Natural killer cell treated with Interleukin-12 subunit alpha and Interleukin-12 subunit beta and Interleukin-15 and Interleukin-18, amount 100 ng/mL, for 72 hours (primary cell): ENCODE data around the gene ANKRD13C. TPM values are rescaled to one million over a fixed set of nuclear protein-coding genes. Genes with fewer than 3 reads are reported as not detected.
"Not testable (repeated sequence)": the region's sequence is repeated elsewhere in the genome, so short reads cannot be mapped to it uniquely, and the experiment has no call there.

Experiments
- ATAC-seq, 2 donors: fragments of 150-1000 bp; cut with Tn5 transposase in 1 of 2; sonication (Bioruptor Pico), chemical (Tn5 transposase) in 1 of 2; 2 replicates each; pipeline ENCODE4 v1.10.0; 2021
- DNase-seq: peaks from one replicate; pipeline ENCODE4 v3.0.0; 2022; ENCODE audit warnings: low spot score
- H3K27ac Mint-ChIP-seq, 2 donors: 1 replicate in 1 of 2; 2 replicates in 1 of 2; pipeline ENCODE4 v1.8.0; 2022; ENCODE audit warnings: mixed read lengths in 2 of 2, mild to moderate bottlenecking in 1 of 2, moderate library complexity in 1 of 2
- H3K27me3 Mint-ChIP-seq, 2 donors: 1 replicate in 1 of 2; 2 replicates in 1 of 2; pipeline ENCODE4 v1.8.0; 2022; ENCODE audit warnings: mixed read lengths in 2 of 2
- H3K36me3 Mint-ChIP-seq: one replicate; pipeline ENCODE4 v1.8.0; 2022; ENCODE audit warnings: mixed read lengths
- H3K4me1 Mint-ChIP-seq, 2 donors: 1 replicate in 1 of 2; 2 replicates in 1 of 2; pipeline ENCODE4 v1.8.0; 2022; ENCODE audit warnings: low read depth in 2 of 2, mixed read lengths in 2 of 2, mild to moderate bottlenecking in 1 of 2
- H3K4me3 Mint-ChIP-seq: one replicate; pipeline ENCODE4 v1.8.0; 2022; ENCODE audit warnings: mixed read lengths
- H3K9me3 Mint-ChIP-seq: 2 replicates; pipeline ENCODE4 v1.8.0; 2022; ENCODE audit warnings: mixed read lengths
- total RNA-seq, 2 donors: library from RNA; stranded (reverse); gene quantifications; one replicate each; pipeline ENCODE4 v1.2.3, GENCODE V29; 2022

ANKRD13C gene
- total RNA-seq, 2 donors from 2014 or later: 27.0 to 33.2 TPM

DNA sequence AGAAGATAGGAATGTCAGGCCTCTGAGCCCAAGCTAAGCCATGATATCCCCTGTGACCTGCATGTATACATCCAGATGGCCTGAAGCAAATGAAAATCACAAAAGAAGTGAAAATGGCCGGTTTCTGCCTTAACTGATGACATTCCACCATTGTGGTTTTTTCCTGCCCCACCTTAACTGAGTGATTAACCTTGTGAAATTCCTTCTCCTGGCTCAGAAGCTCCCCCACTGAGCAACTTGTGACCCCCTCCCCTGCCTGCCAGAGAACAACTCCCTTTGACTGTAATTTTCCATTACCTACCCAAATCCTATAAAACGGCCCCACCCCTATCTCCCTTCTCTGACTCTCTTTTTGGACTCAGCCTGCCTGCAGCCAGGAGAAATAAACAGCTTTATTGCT lies 19.1 kb upstream of the ANKRD13C start:
- not testable (repeated sequence) for H3K4me3 Mint-ChIP-seq, DNase-seq, H3K4me1 Mint-ChIP-seq, H3K9me3 Mint-ChIP-seq, H3K27me3 Mint-ChIP-seq, H3K27ac Mint-ChIP-seq, ATAC-seq, H3K36me3 Mint-ChIP-seq

DNA sequence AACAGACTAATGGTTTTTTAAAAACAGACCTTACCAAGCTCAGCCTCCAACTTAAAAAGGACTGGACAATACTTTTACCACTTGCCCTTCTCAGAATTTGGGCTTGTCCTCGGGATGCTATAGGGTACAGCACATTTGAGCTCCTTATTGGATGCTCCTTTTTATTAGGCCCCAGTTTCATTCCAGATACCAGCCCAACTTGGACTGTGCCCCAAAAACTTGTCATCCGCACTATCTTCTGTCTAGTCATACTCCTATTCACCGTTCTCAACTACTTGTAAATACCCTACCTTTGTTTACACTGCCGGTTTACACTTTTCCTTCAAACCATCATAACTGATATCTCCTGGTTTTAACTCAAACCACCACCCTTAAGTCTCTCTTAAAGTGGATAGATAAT lies 17.9 kb upstream of the ANKRD13C start:
- H3K4me1 Mint-ChIP-seq: no peaks in the 10 kb centered on the region
- H3K36me3 Mint-ChIP-seq: no peaks in the 10 kb centered on the region
- H3K27me3 Mint-ChIP-seq: peaks cover 0 to 2% of the 10 kb centered on the region in 2 donors
- H3K9me3 Mint-ChIP-seq: no peaks in the 10 kb centered on the region
- ATAC-seq: no peak
- H3K27ac Mint-ChIP-seq: no peak overlapping the region
- H3K4me3 Mint-ChIP-seq: no peak overlapping the region
- no peak for DNase-seq

DNA sequence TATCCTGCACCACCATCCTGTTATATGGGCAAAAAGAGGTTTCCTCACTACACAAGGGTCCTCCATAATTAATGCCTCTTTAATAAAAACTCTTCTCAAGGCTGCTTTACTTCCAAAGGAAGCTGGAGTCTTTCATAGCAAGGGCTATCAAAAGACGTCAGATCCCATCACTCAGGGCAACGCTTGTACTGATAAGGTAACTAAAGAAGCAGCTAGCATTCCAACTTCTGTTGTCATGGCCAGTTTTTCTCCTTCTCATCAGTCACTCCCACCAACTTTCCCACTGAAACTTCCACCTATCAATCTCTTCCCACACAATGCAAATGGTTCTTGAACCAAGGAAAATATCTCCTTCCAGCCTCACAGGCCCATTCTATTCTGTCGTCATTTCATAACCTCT lies 17.1 kb upstream of the ANKRD13C start:
- not testable (repeated sequence) for H3K4me1 Mint-ChIP-seq, H3K9me3 Mint-ChIP-seq, ATAC-seq, H3K4me3 Mint-ChIP-seq, DNase-seq, H3K27me3 Mint-ChIP-seq, H3K27ac Mint-ChIP-seq, H3K36me3 Mint-ChIP-seq

DNA sequence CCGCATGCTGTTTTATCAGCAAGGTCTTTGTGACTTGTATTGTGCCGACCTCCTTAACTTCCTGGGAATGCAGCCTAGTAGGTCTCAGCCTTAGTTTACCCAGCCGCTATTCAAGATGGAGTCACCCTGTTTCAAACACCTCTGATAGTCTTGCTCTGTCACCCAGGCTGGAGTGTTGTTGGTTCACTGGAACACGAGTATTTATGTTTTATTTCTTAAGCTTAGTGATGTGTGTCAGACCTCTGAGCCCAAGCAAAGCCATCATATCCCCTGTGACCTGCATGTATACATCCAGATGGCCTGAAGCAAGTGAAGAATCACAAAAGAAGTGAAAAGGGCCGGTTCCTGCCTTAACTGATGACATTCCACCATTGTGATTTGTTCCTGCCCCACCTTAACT lies 12.9 kb upstream of the ANKRD13C start:
- H3K27ac Mint-ChIP-seq, H3K27me3 Mint-ChIP-seq, H3K4me3 Mint-ChIP-seq, H3K9me3 Mint-ChIP-seq, ATAC-seq, H3K4me1 Mint-ChIP-seq, H3K36me3 Mint-ChIP-seq, DNase-seq: not testable (repeated sequence)

DNA sequence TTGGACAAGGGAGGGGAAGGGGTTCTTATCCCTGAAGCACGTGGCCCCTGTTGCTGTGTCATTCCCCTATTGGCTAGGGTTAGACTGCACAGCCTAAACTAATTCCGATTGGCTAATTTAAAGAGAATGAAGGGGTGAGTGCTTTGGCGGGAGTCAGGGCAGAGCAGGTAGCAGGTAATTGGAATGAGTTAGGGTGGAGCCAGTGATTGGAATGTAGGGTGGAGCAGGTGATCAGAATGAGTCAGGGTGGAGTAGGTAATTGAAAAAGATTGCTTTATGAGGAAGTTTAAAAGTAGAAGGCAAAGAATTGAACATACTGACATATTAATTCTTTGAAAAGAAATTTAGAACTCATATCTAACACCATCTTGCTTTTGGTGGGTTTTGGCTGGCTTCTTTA lies 12.5 kb upstream of the ANKRD13C start:
- not testable (repeated sequence) for H3K36me3 Mint-ChIP-seq, H3K27me3 Mint-ChIP-seq, H3K4me1 Mint-ChIP-seq, ATAC-seq, H3K4me3 Mint-ChIP-seq, H3K9me3 Mint-ChIP-seq, DNase-seq, H3K27ac Mint-ChIP-seq

DNA sequence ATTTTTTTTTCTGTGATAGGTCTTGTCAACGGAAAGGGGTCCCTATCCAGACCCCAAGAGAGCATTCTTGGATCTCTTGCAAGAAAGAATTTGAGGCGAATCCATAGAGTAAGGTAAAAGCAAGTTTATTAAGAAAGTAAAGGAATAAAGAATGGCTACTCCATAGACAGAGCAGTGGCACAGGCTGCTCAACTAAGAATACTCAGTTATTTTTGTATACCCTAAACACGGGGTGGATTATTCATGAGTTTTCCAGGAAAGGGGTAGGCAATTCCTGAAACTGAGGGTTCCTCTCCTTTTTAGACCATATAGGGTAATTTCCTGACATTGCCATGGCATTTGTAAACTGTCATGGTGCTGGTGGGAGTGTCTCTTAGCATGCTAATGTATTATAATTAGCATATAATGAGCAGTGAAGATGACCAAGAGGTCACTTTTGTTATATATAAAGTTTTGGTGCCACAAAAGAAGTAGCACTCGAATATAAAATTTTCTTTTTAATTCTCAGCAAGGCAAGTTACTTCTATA lies 12.0 kb upstream of the ANKRD13C start:
- DNase-seq, ATAC-seq, H3K9me3 Mint-ChIP-seq, H3K4me1 Mint-ChIP-seq, H3K27me3 Mint-ChIP-seq, H3K4me3 Mint-ChIP-seq, H3K36me3 Mint-ChIP-seq, H3K27ac Mint-ChIP-seq: not testable (repeated sequence)

DNA sequence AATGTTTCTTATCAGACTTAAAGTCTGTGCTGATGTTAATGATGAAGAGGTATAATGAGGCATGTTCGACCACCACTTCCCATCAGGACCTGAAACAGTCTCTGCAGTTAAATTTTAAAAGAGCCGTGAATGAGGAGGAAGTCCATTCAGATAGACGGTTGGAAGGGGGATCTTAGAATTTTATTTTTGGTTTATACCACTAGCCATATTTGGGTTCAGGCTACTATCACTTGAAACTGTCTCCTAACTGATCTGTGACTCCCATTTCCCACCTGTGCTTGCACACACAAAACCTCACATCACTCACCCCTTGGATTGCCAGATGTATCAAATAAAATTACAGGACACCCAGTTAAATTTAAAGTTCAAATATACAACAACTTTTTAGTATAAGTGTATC lies 9.9 kb upstream of the ANKRD13C start:
- DNase-seq (no peak), ATAC-seq (no peak)
- H3K27ac Mint-ChIP-seq: no peak overlapping the region
- no peaks in the 10 kb centered on the region for H3K27me3 Mint-ChIP-seq
- H3K36me3 Mint-ChIP-seq: no peaks in the 10 kb centered on the region
- peaks cover 3 to 5% of the 10 kb centered on the region in 2 donors for H3K4me1 Mint-ChIP-seq
- no peak overlapping the region for H3K4me3 Mint-ChIP-seq
- no peaks in the 10 kb centered on the region for H3K9me3 Mint-ChIP-seq

DNA sequence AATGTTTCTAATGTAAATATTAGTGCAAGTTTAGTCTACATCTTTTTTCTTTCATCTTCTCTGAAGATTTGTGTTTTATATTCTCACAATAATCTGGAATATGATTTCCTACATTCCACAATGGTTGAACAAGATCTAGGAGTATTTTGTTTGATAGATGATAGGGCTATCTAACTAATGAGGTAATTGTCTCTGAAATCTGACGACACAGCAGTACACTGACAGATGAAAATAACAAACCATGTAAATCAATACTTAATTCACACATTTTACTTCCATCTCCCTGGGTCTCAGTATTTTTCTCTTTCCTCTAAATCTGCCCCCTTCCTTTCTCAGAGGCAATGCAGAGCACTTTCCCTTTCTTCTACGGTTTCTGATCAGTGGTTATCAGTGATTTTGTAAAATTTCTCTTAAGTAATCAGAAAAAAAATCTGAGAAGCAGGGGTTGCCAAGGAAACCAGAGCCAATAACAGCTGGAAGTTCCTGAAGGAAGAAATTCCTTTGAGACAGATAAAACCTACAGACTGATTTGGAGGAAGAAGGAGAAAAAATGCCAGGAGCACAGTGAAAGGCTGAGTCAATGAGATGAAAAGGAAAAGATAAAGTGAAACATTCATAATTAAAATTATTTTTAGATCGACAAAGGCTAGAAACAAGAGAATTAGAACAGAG lies 7.3 kb upstream of the ANKRD13C start:
- no peak overlapping the region for H3K27ac Mint-ChIP-seq
- H3K4me3 Mint-ChIP-seq: no peak overlapping the region
- H3K36me3 Mint-ChIP-seq: no peaks in the 10 kb centered on the region
- H3K4me1 Mint-ChIP-seq: peaks cover 1 to 5% of the 10 kb centered on the region in 2 donors
- ATAC-seq (no peak), DNase-seq (no peak)
- no peaks in the 10 kb centered on the region for H3K9me3 Mint-ChIP-seq
- H3K27me3 Mint-ChIP-seq: no peaks in the 10 kb centered on the region

DNA sequence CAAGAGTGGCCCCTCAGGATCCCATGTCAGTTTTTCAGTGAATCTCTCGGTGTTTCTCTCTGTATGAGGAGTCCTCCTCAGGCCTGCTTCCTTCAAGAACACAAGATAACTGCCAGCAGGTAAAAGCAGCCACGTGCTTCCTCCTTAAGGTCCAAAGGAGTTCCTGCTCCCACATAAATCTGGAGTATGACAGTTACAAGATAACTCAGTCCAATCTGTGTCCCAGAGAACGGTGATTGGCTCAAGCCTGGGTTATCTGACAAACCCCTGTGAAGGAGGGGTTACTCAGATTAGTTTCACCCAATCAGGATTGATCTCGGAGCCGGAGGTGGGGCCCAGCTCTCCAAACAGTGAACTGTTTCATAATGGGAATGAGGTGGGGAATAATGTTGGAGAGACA lies 5.8 kb upstream of the ANKRD13C start:
- DNase-seq: no peak
- no peaks in the 10 kb centered on the region for H3K27me3 Mint-ChIP-seq
- no peak overlapping the region for H3K4me3 Mint-ChIP-seq
- no peaks in the 10 kb centered on the region for H3K9me3 Mint-ChIP-seq
- H3K36me3 Mint-ChIP-seq: peaks cover 6% of the 10 kb centered on the region
- peaks cover 5 to 14% of the 10 kb centered on the region in 2 donors for H3K4me1 Mint-ChIP-seq
- no peak for ATAC-seq
- no peak overlapping the region for H3K27ac Mint-ChIP-seq

DNA sequence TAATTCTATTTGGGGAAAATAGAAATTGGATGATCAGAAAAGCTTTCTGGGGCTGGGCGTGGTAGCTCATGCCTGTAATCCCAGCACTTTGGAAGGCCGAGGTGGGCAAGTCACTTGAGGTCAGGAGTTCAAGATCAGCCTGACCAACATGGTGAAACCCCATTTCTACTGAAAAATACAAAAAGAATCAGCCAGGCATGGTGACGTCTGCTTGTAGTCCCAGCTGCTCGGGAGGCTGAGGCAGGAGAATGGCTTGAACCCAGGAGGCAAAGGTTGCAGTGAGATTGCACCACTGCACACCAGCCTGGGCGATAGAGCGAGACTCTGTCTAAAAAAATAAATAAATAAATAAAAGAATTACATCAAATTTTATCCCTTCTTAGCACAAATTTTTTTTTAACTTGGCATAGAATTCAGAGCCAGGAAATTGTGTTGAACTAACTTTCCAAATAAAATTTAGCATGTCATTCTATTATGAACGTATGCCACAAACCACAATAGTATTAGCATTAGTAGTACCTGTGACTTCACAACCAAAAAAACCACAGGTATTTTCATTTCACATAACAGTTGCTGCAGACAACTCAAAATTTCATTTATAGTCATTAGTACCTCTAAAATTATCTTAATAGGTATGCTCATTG lies 4.5 kb upstream of the ANKRD13C start:
- Mint-ChIP-seq H3K27me3 (no peaks in the 10 kb centered on the region), H3K36me3 (peaks cover 12% of the 10 kb centered on the region), H3K9me3 (no peaks in the 10 kb centered on the region), H3K4me1 (peaks cover 11 to 21% of the 10 kb centered on the region in 2 donors), H3K27ac (no peak overlapping the region), H3K4me3 (no peak overlapping the region)
- ATAC-seq (no peak), DNase-seq (no peak)

DNA sequence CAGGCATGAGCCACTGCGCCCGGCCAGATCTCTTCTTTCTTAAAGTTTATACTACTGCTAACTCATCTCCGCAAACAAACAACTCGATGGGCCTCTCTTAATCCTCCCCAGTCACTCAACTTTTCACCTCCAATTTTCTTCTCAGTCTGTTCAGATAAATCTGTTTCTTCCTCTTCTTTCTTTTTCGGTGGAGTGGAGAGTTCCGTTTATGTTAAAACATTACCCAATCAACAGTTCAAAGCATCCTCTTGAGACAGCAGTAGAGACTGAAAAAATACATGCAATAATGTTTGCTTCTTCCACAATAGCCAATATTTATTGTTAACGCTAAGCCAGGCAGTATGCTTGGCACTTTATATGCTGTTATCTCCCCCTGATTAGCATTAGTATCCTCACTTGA lies 1.4 kb upstream of the ANKRD13C start:
- no peak for ATAC-seq
- Mint-ChIP-seq H3K27me3 (no peaks in the 10 kb centered on the region), H3K27ac (peak overlapping the region; percentile 98), H3K4me1 (peaks cover 19 to 36% of the 10 kb centered on the region in 2 donors), H3K9me3 (no peaks in the 10 kb centered on the region), H3K4me3 (peak overlapping the region; percentile 98), H3K36me3 (peaks cover 18% of the 10 kb centered on the region)
- DNase-seq: no peak

DNA sequence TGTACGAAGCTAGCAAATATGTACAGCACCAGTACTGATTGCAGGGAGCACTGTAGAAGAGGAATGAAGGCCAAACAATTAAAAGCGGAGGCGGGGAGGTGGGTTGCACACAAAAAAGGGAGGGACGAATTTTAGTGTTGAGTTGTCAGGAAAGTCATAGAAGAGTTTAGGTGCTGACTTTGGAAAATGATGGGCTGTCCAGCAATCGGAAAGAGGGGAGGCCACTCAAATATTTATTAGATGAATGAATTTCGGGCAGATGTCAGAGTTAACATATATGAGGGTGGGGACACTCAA lies 537 bp upstream of the ANKRD13C start:
- H3K36me3 Mint-ChIP-seq: peaks cover 18% of the 10 kb centered on the region

DNA sequence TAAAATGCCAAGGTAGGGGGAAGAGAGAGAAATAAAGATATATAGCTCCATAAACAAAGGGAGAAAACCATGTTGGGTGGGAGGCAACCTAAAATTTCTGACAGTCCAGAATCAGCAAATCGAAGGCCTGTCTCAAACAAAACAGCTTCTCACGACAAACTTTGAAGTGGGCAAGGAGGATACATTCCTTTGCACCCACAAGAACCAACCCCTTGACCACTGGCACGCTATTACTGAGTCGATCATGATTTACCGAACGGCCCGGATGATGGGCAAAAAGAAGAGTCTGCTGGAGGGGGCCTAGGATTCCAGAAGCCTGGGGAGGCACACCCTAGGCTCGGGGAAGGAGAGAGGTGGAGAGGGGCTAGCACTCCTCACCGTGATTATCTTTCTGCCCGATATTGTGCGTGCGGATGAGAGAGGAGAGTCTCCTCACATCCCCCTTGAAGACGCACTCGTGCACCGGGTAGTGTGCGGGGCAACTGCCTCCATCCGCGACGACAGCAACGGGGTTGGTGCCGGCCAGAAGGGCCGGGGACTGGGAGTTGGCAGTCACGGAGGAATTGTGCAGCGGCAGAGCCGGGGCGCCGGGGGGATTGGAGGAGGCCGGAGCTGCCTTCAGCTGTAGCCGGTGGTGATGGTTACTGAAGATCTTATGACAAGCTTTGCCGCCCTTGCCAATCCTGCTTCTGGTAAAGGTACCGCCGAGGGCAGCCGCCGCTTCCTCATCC lies 756 bp downstream of the ANKRD13C start:
- Mint-ChIP-seq H3K9me3 (no peaks in the 10 kb centered on the region), H3K36me3 (peaks cover 23% of the 10 kb centered on the region), H3K4me3 (peak overlapping the region; percentile 98), H3K4me1 (peaks cover 25 to 37% of the 10 kb centered on the region in 2 donors), H3K27ac (peak overlapping the region; percentile 98), H3K27me3 (no peaks in the 10 kb centered on the region)
- DNase-seq: peak; percentile 62
- peak; percentile 43 to 59 for ATAC-seq

More for the DNA sequence above, 537 bp upstream of the ANKRD13C start:
- H3K4me3 Mint-ChIP-seq: peak overlapping the region; percentile 98
- peaks cover 21 to 36% of the 10 kb centered on the region in 2 donors for H3K4me1 Mint-ChIP-seq
- no peak for ATAC-seq
- H3K9me3 Mint-ChIP-seq: no peaks in the 10 kb centered on the region
- peak overlapping the region; percentile 98 for H3K27ac Mint-ChIP-seq
- H3K27me3 Mint-ChIP-seq: no peaks in the 10 kb centered on the region
- no peak for DNase-seq

DNA sequence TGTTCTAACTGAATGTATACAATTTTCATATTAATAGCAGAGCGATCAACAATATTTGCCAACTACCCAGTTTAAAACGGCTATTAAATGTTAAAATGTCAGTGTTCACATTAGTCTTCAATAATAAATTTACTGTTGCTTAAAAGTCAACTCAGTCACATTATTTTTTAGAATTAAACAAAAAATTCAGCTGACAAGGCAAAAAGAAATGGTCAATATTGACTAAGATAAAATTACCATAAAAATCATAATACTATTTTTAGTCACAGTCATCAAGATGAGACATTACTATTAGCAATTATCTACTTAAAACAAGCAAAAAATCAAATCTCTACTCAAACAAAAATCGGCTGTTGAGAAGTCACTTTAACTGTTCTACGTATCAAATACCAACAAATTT lies 1.5 kb downstream of the ANKRD13C start:
- Mint-ChIP-seq H3K27me3 (no peaks in the 10 kb centered on the region), H3K27ac (peak overlapping the region; percentile 98), H3K9me3 (no peaks in the 10 kb centered on the region), H3K36me3 (peaks cover 23% of the 10 kb centered on the region), H3K4me1 (peaks cover 25 to 42% of the 10 kb centered on the region in 2 donors), H3K4me3 (peak overlapping the region; percentile 98)
- no peak for DNase-seq
- no peak for ATAC-seq
